Activated T-helper 9 cell treated with anti-CD3 and anti-CD28 coated beads, Interleukin-2, amount 50 U/mL, for 16 hours (primary cell): Measurements from ENCODE around the gene WWC1.

Experiments used
- DNase-seq: peaks from one replicate; pipeline ENCODE4 v3.0.0-alpha.2; 2020; ENCODE audit warnings: low read depth

The WWC1 gene

GRCh38 chr5:168489059-168489458, 197.6 kb downstream of the WWC1 start:
- DNase-seq: no peak

GRCh38 chr5:168494057-168494555, 202.7 kb downstream of the WWC1 start:
- DNase-seq: no peak

GRCh38 chr5:168502563-168503237, 211.3 kb downstream of the WWC1 start:
- no peak for DNase-seq

GRCh38 chr5:168513861-168514428, 222.5 kb downstream of the WWC1 start:
- DNase-seq: no peak
